Kidney capillary endothelial cell (primary cell): ENCODE measurements around the gene SLPI.

Experiments used
- DNase-seq: peaks from one replicate; pipeline ENCODE4 v3.0.0-alpha.2; 2018; ENCODE audit warnings: low spot score

The SLPI gene, protein sequence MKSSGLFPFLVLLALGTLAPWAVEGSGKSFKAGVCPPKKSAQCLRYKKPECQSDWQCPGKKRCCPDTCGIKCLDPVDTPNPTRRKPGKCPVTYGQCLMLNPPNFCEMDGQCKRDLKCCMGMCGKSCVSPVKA

DNA sequence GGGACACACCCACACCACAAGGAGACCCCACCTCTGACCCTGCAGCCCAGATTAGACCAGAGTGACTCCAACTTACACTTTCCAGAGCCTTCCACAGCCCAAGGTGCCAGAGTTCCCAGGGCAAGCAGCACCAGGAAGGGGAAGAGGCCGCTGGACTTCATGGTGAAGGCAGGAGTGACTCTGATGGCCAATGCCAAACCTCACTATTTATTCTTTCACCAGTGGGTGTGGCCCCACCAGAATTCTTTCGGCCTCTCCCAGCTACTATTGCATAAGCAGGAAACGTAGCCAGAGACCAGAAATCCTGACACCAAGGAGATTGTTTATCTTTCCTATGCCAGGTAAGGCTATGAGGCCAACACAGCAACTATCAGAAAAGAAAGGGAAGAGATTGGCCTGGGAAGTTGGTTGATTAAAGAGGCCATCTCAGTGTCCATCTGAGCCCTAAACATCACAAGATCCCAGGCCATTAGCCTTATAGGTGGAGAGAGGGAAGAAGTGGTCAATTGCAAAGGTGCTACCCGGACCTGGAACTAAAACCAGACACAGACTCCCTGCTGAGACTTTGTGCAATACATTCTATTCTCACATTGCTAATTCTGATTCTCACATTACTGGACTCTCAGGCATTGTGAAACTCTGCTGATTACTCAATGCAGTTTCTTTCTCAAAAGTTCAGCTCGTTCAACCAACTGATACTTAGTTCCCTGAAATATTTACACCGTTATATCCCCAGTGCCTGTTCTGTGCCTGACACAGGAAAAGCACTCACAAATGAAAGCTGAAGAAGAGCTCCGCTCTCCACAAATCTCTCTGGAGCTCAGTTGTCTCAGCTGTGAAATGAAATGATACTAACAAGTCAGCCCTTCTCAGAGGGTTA lies at the start of gene SLPI:
Gene SLPI (minus strand): TSS at position 182 of the 880 bp plus-strand sequence. CDS start 21 bp downstream, at position 161.
- DNase-seq, result no peak

DNA sequence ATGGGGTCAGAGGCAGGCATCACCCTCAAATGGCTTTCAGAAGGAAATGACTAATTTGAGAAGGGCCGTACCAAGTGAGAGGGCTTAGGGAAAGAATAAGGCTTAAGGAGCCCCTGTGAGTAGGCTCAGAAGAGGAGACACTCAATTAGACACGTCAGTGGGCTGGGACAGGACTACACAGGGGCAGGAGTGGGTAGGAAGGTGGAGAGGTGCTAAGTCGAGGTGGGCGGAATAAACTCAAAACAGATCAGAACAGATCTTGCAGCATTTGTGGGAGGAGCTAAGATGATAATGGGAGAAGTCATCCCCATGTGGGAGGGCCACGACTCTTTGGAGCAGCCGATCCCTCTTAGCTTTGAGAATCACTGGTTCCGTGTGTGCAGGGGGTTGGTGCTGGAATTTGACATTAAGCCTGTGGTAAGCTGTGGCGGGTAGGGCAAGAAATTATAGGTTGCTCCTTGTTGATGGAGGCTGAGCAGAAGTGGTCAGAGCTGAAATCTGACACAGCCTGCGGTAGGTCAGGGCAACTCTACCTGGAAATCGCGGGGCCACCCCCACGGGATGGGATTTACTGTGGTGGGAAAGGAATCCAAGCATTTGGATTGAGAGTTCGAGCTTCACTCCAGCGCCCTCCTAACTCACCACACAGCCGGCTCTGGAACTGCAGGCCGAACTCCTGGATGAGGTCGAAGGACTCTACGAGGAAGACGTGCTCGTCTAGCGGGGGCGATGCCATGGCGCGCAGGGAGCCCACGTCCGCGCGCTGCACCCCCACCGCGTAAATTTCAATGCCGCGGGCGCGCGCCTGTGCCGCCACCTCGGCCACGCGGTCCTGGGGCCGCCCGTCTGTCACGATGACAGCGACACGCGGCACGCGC lies 49.5 kb upstream of the SLPI start:
- no peak for DNase-seq

DNA sequence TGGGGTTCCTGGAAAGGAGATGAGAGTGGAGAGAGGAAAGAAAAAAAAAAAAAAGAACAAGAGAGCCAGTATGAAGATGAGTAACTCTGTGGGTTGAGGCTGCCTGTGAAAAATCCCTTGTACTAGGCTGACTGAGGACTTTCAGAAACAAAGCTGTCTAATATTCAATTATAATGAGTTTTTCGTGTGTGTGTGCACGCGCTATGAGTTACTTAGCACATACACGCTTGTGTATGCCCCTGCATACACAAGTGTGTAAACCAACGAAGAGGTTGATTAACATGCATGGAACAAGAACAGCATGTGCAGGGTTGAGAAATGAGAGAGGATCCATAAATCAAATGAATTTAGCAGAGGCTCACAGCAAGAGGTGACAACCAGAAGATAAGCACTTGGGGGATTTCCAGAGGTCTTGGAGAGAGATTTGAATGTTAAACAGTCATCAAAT lies 47.5 kb upstream of the SLPI start:
- DNase-seq, result no peak

DNA sequence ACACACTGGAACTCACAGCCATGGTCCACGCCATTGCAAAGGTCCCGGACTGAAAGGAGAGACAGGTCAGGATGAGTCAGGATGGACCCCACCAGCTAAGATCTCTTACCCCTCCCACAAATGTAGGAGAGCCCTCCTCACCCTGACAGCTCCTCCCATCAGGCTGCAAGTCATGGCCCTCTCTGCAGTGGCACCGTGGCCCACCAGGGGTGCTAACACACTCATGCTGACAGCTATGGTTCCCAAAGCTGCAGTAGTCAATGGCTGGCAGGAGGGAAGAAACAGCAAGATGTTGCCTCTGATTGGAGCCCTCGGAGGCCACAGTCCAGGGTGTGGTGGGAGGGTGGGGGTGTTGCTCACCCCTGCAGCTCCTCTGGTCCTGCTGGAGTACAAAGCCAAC lies 46.6 kb upstream of the SLPI start:
- DNase-seq, result no peak

DNA sequence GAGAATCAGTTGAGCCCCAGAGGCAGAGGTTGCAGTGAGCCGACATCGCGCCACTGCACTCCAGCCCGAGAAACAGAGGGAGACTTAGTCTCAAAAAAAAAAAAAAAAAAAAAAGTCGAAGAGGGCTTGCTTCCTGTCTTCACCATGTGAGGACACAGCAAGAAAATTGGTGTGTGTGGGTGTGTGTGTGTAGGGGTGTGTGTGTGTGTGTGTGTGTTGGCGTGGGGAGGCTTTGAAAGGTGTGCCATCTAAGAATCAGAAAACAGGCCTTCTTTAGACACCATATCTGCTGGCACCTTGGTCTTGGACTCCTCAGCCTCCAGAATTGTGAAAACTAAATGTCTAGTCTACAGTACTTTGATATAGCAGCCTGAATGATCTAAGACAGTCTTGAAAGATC lies 45.4 kb upstream of the SLPI start:
- DNase-seq, result no peak

DNA sequence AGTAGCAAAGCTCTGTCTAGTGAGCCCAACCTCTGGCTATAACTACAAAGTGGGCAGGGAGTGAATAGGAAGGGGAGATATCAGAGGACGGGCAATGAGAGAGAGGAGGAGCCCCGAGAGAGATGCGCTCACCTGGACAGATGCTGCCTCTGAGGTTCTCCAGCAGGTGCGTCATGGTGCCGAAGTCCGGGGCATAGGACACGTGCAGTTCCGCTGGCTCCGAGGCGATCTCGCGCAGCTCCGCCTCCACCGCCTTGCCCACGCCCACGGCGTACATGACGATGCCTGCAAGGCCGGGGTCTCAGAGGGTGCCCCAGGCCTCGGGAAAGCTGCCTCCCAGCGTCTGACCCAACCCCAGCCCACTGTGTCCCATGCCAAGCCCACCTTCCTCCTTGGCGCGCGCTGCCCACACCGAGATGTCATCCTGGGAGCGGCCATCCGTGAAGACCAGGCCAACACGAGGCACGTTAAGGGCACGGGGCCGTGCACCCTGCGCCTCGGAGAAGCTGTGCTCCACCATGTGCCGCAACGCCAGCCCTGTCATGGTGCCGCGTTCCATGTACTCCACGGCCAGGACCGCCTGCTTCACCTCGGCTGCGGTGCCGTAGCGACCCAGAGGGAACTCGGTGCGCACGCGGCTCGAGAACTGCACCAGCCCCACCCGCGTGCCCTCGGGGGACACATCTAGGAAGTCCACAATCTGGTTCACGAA lies 43.6 kb upstream of the SLPI start:
- no peak for DNase-seq

DNA sequence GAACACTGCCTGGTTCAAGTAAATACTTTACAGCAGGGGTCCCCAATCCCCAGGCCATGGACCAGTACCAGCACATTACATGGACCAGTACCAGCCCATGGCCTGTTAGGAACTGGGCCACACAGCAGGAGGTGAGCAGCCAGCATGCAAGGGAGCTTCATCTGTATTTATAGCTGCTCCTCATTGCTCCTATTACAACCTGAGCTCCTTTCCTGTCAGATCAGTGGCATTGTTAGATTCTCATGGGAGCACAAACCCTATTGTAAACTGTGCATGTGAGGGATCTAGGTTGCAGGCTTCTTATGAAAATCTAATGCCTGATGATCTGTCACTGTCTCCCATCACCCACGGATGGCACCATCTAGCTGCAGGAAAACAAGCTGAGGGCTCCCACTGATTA lies 40.3 kb upstream of the SLPI start:
- DNase-seq, result no peak

DNA sequence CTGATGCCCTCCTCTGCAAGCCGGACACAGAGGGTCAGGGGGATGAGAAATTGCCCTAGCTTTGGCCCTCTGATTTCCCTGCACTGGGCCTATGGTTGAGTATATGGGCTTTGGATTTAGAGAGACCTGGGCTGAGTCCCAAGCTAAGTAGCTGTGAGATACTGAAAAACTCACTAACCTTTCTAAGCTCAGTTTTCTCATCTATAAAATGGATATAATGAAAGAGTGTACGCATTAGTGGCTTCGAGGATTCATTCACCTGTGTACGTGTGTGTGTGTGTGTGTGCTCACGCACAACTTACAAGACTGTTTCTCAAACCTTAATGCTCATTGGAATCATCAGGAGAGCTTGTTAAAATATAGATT lies 39.6 kb upstream of the SLPI start:
- DNase-seq, result no peak

DNA sequence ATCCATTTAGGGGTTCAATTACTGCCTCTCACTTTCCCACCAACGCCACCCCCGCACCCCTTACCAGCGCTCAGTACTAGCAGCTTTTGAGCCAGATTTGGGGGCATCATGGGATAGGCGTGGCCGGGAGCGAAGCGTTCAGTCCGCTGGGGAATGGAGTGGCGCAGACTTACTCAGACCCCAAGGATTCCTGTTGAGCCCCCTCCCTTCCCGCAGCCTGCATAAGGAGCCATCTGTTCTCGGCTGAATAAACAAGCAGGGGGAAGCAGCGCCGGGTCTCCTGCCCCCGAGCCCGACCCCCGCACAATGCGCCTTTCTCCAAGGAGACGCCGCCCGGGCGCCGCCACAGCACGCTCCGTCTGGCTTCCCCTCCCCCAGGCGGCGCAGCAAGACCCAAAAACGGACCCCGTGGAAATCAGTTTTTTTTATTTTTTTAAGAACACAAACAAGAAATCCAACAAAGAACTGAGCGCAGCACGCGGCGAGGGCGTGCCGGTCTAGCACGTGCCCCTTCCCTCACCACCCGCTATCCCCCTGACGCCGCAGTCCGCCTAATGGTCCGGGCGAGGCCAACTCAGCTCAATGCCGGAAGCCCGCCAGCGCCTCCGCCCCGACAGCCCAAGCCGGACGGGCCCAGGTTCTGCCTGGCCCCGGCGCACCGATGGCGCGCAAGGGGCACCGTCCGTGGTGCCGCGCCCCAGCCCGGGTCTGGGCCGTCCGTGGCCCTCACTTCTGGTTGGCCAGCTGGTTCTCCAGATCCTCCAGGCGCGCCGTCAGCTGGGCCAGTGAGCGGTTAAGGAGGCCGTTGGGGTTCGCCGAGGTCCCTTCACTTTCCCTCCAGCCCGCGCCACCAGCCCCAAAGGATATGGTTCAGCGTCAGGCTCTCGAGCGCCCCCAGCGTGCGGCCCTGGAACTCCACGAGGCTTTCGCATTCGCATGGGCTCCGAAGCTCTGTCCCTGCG lies 39.0 kb upstream of the SLPI start:
- peak; percentile 71 for DNase-seq

DNA sequence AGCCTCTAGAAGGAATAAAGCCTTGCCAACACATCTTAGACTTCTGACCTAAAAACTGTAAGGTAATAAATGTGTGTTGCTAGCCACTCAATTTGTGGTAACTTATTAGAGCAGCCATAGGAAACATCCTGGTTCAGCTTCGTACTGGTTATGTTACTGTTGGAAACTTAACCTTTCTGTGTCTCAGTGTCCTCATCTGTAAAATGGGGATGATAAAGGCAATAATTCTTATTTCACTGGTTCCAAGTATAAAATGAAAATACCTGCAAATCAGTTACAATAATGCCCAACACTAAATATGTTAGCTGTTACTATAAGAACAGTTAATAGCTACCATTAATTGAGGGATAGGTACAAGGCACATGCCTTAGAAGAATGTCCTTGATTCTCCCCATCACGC lies 38.0 kb upstream of the SLPI start:
- DNase-seq, result no peak

DNA sequence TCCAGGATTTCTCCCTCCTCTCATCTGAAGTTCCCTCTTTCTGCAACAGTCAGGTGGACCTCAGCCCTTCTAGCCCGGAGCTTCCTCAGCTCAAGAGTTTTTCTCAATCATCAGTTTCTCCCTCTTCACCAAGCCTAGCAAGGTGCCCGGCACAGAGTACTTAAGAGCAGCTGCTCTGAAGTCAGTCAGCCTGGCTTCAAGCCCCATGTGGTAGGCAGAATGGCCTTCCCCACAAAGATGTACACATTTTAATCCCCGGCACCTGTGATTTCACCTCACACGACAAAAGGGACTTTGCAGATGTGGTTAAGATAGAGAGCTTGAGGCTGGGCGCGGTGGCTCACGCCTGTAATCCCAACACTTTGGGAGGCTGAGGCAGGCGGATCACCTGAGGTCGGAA lies 37.2 kb upstream of the SLPI start:
- no peak for DNase-seq

DNA sequence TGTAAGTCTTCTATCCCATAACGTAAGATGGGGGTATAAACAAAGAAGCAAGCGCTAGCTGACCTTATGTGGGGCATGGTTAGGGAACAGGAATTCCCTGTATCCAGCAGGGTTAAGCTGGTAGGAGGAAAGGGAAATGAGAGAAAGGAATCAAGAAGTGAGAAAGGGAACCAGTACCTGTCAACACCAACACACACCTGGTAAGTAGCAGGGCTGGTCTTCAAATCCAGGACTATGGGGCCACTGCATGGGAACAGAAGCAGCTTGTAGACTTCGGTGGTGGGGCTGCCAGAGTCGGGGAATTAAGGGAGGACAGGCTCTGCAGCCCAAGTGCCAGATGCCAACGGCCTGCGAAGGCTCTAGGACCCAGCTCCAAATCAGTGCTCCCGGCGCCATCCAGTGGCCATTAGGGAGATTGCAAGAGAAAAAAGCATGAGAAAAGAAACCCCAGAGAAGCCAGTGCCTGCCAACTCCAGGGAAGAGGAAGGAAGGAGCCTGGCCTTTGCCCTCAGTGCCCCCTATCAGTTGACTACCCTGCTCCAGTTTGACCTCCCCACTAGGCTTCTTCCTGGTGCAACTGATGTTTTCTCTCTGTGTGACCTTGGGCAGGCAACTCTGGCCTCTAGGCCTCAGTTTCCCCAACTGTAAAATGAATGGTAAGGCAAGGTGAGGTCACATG lies 36.5 kb upstream of the SLPI start:
- DNase-seq, result peak; percentile 70

DNA sequence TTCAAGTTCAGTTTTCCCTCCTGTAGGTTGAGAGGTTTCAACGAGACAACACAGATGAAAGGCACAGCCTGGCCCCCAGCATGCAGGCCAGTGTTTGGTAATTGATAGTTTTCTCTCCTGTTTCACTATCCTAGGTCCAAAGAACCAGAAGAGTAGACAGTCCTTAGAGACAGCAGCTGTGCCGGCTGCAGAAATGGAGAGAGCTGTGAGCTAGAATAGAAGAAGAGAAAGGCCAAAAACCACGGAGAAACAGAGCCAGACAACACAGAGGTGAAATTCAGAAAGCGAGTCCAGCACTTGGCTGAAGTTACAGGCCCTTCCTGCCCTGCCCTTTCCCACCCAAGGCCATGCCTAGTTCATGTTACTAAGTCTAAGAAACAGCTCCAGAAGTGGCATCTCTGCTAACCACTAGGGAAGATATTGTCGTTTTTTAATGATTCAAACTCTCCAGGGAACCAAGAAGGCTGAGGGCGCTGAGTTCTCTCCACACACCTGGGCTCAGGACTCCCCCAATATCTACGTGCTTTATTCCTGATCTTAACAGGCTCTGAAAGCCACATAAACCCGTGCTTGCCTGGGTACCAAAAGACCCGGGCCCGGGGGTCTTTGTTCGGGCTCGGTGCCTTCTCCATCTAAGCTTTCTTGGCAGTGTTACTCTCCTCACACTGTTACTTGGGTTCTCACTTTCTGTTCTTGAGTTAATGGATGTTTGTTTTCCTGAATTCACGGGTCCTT lies 35.7 kb upstream of the SLPI start:
- no peak for DNase-seq

DNA sequence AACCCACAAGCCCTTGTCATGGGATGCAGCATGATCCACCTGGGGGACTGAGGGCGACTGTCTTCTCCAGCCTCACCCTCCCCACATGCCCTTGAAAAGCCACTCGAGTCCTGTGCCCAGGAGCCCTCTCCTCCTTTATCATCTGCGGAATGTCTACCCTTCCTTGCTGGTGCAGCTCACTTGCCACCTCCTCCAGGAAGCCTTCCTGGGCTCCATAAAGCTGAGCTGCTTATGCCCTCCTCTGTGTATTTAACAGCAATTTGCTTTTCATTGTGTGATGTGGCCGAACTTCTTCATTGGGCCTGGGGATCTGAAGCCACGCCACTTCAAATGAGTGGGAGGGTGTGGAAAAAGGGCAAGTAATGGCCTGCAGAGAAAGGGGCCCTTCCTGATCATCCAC lies 34.5 kb upstream of the SLPI start:
- no peak for DNase-seq

DNA sequence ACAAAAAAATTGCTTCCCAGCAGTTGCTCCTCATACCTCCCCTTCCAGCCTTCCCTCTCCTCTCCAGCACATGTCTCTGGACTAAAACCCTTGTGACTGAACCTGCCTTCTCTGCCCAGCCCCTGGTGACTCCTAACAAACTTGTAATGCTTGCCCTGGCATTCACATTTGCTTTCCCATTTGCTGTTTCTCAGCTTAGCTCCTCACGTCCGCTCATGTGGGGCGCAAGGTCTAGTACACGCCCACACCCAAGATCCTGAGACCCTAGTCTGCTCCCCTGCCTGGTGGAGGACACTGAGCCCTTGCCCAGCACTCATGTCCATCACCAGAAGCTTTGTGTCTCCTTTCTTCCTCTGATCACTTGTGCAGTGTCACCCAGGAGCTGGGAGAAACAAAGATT lies 34.0 kb upstream of the SLPI start:
- DNase-seq, result no peak

DNA sequence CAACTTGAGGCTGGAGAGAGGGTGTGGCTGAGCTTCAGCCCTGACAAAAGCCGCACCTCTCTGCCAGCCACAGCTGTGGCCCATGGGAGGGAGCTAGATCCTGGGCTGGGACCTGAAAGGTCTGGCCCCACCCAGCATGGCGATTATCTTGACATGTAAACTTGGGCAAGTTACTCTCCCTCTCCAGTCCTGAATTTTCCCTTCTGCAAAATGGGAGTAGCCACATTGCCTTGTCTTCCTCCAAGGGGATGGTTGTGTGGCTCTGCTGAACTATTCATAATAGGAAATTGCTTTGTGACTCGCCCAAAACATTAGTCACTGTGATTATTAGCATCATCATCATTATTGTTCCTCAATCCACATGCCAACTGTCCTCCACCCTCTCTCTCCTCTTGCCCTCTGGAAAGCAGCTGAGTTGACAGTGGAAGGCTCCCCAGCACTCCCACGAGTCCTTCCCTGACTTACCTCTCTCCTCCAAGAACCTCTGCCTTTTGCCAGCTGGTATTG lies 29.2 kb upstream of the SLPI start:
- peak; percentile 17 for DNase-seq

DNA sequence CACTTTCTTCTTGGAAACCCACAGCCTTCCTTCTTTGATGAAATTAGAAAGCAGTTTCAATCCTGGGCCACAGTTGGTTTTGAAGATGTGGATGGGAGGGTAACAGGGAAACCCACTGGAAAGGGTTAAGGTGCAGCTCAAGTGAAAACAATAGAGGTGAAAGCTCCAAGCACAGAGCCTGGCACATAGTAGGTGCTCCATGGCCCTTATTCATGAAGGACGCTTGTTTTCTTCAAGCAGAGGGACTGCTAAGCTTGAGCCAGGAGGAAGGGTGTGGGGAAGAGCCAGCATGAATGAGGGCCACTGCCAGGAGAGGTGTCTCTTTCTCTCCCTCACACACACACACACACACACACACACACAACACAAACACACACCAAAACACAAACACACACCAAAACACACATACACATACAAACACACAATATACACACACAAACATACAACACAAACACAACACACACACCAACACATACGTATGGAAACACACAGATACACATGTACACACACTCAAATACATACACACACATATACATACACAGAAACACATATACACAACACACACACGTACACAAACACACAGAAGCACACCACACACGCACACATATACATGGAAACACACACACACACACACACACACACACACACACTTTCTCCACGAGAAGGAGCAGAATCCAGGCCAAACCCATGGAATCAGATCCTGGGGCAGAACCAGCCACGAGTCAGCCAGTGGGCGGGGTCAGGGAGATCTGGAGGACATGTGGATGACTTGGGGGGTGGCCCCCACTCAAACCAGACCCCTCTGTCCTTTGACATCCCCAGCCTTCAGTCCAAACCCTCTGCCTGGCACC lies 28.6 kb upstream of the SLPI start:
- no peak for DNase-seq

DNA sequence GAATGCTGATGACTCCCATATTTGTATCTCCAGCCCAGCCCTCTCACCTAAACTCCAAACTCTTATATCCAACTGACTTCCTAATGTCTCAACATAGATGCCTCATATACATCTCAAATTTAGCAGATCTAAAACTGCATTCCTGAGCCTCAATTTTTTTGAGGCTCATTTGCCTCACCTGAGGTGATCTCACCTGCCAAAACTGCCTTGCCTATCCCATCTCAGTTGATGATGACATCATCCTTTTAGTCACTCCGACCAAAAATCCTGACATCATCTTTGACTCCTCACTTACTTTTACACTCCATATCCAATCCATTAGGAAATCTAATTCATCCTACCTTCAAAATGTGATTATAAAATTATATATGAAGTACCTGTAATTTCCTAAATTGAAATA lies 25.6 kb upstream of the SLPI start:
- DNase-seq, result no peak

DNA sequence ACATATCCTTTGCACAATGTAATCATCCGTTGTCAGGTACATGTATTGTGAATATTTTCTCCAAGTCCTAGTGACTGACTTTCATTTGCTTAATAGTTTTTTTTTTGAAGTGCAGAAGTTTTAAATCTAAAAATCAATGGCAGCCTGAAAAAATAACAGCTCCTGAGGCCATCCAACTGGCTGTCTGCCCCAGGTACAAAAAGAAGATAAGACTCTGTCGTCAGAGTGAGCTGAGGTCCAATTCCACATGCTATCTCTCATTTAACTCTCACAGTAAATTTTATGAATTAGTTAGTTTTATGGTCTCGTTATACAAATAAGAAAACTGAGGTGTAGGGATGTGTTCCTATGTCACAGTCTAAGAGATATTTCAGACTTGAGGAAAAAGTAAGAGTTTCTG lies 21.0 kb upstream of the SLPI start:
- no peak for DNase-seq
